HEK293 (cell line): ENCODE measurements around the gene AKAP6.

ENCODE experiments used
- CTCF ChIA-PET: fragments of 350-600 bp; formaldehyde crosslinking; extraction: SDS; loops from one replicate; lab custom pipeline; 2021; ENCODE audit warnings: antibody characterized with exemption; lab: Yijun Ruan, JAX
- POLR2A ChIA-PET: fragments of 300-600 bp; formaldehyde crosslinking; extraction: SDS; loops from one replicate; lab custom pipeline; 2020; ENCODE audit warnings: antibody characterized with exemption, inconsistent platforms; lab: Yijun Ruan, JAX
- H3K27ac ChIP-seq: fragments of 200-500 bp; sonication (Bioruptor generic); 2 replicates; pipeline ENCODE4 v1.5.1; 2014; ENCODE audit warnings: low read depth, low read length, control low read depth, inconsistent platforms; ENCODE audit errors: extremely low read depth
- H3K36me3 ChIP-seq, 2 experiments: fragments of 200-500 bp in 1 of 2; sonication (Bioruptor generic) in 1 of 2; 1 replicate in 1 of 2; 2 replicates in 1 of 2; pipeline ENCODE4 v1.5.1; 2014 to 2017; ENCODE audit warnings: inconsistent platforms in 2 of 2, low read length in 2 of 2; ENCODE audit not compliant: control insufficient read depth in 2 of 2, insufficient read depth in 1 of 2
- H3K4me1 ChIP-seq: fragments of 200-500 bp; sonication (Bioruptor generic); 2 replicates; pipeline ENCODE4 v1.5.1; 2014; ENCODE audit warnings: mild to moderate bottlenecking, low read length, inconsistent platforms; ENCODE audit not compliant: control insufficient read depth, insufficient read depth
- H3K4me3 ChIP-seq: 2 replicates; pipeline ENCODE4 v1.5.1; 2011; ENCODE audit warnings: low read depth, mild to moderate bottlenecking, control low read depth, low read length, moderate library complexity
- H3K9me3 ChIP-seq: fragments of 200-500 bp; sonication (Bioruptor generic); 2 replicates; pipeline ENCODE4 v1.5.1; 2014; ENCODE audit warnings: low read depth, low read length, inconsistent platforms; ENCODE audit not compliant: control insufficient read depth, insufficient read depth
- HIC1 ChIP-seq: fragments of 450-650 bp; formaldehyde crosslinking; IDR thresholded peaks from 2 replicates; pipeline ENCODE4 v1.5.1; 2016; ENCODE audit warnings: missing biosample characterization, missing genetic modification characterization
- SCRT1 ChIP-seq: fragments of 450-650 bp; formaldehyde crosslinking; IDR thresholded peaks from 2 replicates; pipeline ENCODE4 v1.5.1; 2016; ENCODE audit warnings: missing biosample characterization, missing genetic modification characterization, borderline replicate concordance
- SCRT2 ChIP-seq: fragments of 450-650 bp; formaldehyde crosslinking; IDR thresholded peaks from 2 replicates; pipeline ENCODE4 v1.5.1; 2016; ENCODE audit warnings: missing biosample characterization, missing genetic modification characterization
- SETDB1 ChIP-seq: IDR thresholded peaks from one replicate; pipeline ENCODE4 v1.6.1; 2017; ENCODE audit warnings: mild to moderate bottlenecking, low read length, moderate library complexity, mixed read lengths; ENCODE audit not compliant: insufficient read length
- TRIM28 ChIP-seq: IDR thresholded peaks from 2 replicates; pipeline ENCODE4 v1.6.1; 2011; ENCODE audit warnings: low read length, control low read depth, borderline replicate concordance
- ZBTB17 ChIP-seq: fragments of 450-650 bp; formaldehyde crosslinking; IDR thresholded peaks from 2 replicates; pipeline ENCODE4 v1.5.1; 2016; ENCODE audit warnings: missing biosample characterization, missing genetic modification characterization
- ZFP37 ChIP-seq: fragments of 450-650 bp; formaldehyde crosslinking; IDR thresholded peaks from 2 replicates; pipeline ENCODE4 v1.5.1; 2016; ENCODE audit warnings: missing biosample characterization, missing genetic modification characterization
- ZFP69B ChIP-seq: fragments of 450-650 bp; formaldehyde crosslinking; IDR thresholded peaks from 2 replicates; pipeline ENCODE4 v1.5.1; 2016; ENCODE audit warnings: missing biosample characterization, missing genetic modification characterization
- ZNF148 ChIP-seq: fragments of 450-650 bp; formaldehyde crosslinking; IDR thresholded peaks from 2 replicates; pipeline ENCODE4 v1.5.0; 2017; ENCODE audit warnings: missing biosample characterization, missing genetic modification characterization, borderline replicate concordance
- ZNF18 ChIP-seq: fragments of 450-650 bp; formaldehyde crosslinking; IDR thresholded peaks from 2 replicates; pipeline ENCODE4 v1.5.1; 2016; ENCODE audit warnings: missing biosample characterization, missing genetic modification characterization
- ZNF280D ChIP-seq: fragments of 450-650 bp; formaldehyde crosslinking; IDR thresholded peaks from 2 replicates; pipeline ENCODE4 v1.5.1; 2016; ENCODE audit warnings: missing biosample characterization, missing genetic modification characterization
- ZNF311 ChIP-seq: fragments of 450-650 bp; formaldehyde crosslinking; IDR thresholded peaks from 2 replicates; pipeline ENCODE4 v1.5.1; 2017; ENCODE audit warnings: missing biosample characterization, missing genetic modification characterization, borderline replicate concordance
- ZNF426 ChIP-seq: fragments of 450-650 bp; formaldehyde crosslinking; IDR thresholded peaks from 2 replicates; pipeline ENCODE4 v1.5.1; 2017; ENCODE audit warnings: missing biosample characterization, missing genetic modification characterization, mild to moderate bottlenecking, inconsistent platforms, moderate library complexity
- ZNF518A ChIP-seq: fragments of 450-650 bp; formaldehyde crosslinking; conservative IDR thresholded peaks from 2 replicates; pipeline ENCODE4 v1.5.1; 2016; ENCODE audit warnings: low read depth, missing biosample characterization, missing genetic modification characterization
- ZNF544 ChIP-seq: fragments of 450-650 bp; formaldehyde crosslinking; IDR thresholded peaks from 2 replicates; pipeline ENCODE4 v1.5.0; 2017; ENCODE audit warnings: missing biosample characterization, missing genetic modification characterization
- ZNF677 ChIP-seq: fragments of 450-650 bp; IDR thresholded peaks from 2 replicates; pipeline ENCODE4 v1.5.0; 2018; ENCODE audit warnings: missing biosample characterization, mild to moderate bottlenecking, missing genetic modification characterization, moderate library complexity
- ZNF707 ChIP-seq: fragments of 450-650 bp; formaldehyde crosslinking; IDR thresholded peaks from 2 replicates; pipeline ENCODE4 v1.5.1; 2016; ENCODE audit warnings: missing biosample characterization, missing genetic modification characterization

AKAP6 gene

GRCh38 chr14:32329690-32330285, 690 bp downstream of the AKAP6 start:
- POLR2A ChIA-PET, result no interaction called here
- H3K4me1 ChIP-seq, result peaks cover 5% of the 10 kb centered on the region; the same call in 1 of the 2 replicates
- H3K9me3 ChIP-seq, result no peaks in the 10 kb centered on the region
- H3K4me3 ChIP-seq, result no peak overlapping the region
- CTCF ChIA-PET, result interaction anchor here (0.7 kb wide), 1 partner anchor 404 kb away, joined by 5 read pairs; no protein-coding TSS in a partner anchor
- no peak overlapping the region for H3K27ac ChIP-seq
- TF ChIP-seq ZNF544 (tag by site-specific recombination) (no peak), HIC1 (tag by site-specific recombination) (no peak), ZNF148 (tag by site-specific recombination) (no peak), ZNF426 (tag by site-specific recombination) (no peak), SETDB1 (no peak)
- no peaks in the 10 kb centered on the region for H3K36me3 ChIP-seq

GRCh38 chr14:32330351-32331111, 1.4 kb downstream of the AKAP6 start:
- TF ChIP-seq TRIM28 (peak; percentile 66; the same call in 1 of the 2 replicates), ZNF280D (no peak), ZBTB17 (tag by site-specific recombination) (no peak), ZNF518A (tag by site-specific recombination) (no peak), ZNF18 (0 out of 2 replicates have a peak, but pooled peaks have one; percentile 26), ZFP69B (tag by site-specific recombination) (no peak), ZFP37 (tag by site-specific recombination) (no peak), ZNF311 (no peak), ZNF677 (tag by site-specific recombination) (no peak), SCRT1 (tag by site-specific recombination) (no peak), ZNF707 (tag by site-specific recombination) (no peak), SCRT2 (tag by site-specific recombination) (no peak)
- POLR2A ChIA-PET, result interaction anchor here (0.6 kb wide), 1 partner anchor 917 kb away, joined by 6 read pairs; no protein-coding TSS in a partner anchor
- H3K4me1 ChIP-seq, result peaks cover 5% of the 10 kb centered on the region; the same call in 1 of the 2 replicates
- H3K36me3 ChIP-seq, result no peaks in the 10 kb centered on the region
- no peak overlapping the region for H3K4me3 ChIP-seq
- H3K9me3 ChIP-seq, result no peaks in the 10 kb centered on the region
- no peak overlapping the region for H3K27ac ChIP-seq
- CTCF ChIA-PET, result interaction anchor here (1.2 kb wide), 1 partner anchor 12 kb away, joined by 6 read pairs; no protein-coding TSS in a partner anchor
